Activated CD4-positive, alpha-beta T cell treated with anti-CD3 and anti-CD28 coated beads, Interleukin-2, amount 10 ng/mL, durations not matched to agents 7 days and 5 days (primary cell): ENCODE results near the gene KLF8. TPM values are rescaled to one million over a fixed set of nuclear protein-coding genes. Genes with fewer than 3 reads are reported as not detected.
A peak's percentile ranks its signal among the peaks of the same experiment; 100 is the strongest.
"Not testable (repeated sequence)": the region's sequence is repeated elsewhere in the genome, so short reads cannot be mapped to it uniquely, and the experiment has no call there.

Experiments
- CTCF ChIA-PET: fragments of 350-600 bp; sonication (Branson Sonifier 250); formaldehyde crosslinking; loops from one replicate; lab custom pipeline; 2021; ENCODE audit warnings: antibody characterized with exemption; lab: Charles Lee
- POLR2A ChIA-PET: fragments of 350-600 bp; sonication (Branson Sonifier 250); formaldehyde crosslinking; loops from one replicate; lab custom pipeline; 2021; ENCODE audit warnings: antibody characterized with exemption; lab: Charles Lee
- DNase-seq: peaks from one replicate; pipeline ENCODE4 v3.0.0-alpha.2; 2020
- H3K27ac Mint-ChIP-seq: one replicate; pipeline ENCODE4 v1.8.0; 2021; ENCODE audit warnings: mild to moderate bottlenecking, moderate library complexity, mixed read lengths
- H3K27me3 Mint-ChIP-seq: one replicate; pipeline ENCODE4 v1.8.0; 2021; ENCODE audit warnings: mixed read lengths
- H3K36me3 Mint-ChIP-seq: one replicate; pipeline ENCODE4 v1.8.0; 2021; ENCODE audit warnings: low read depth, mixed read lengths
- H3K4me1 Mint-ChIP-seq: one replicate; pipeline ENCODE4 v1.8.0; 2021; ENCODE audit warnings: mixed read lengths
- H3K4me3 Mint-ChIP-seq: one replicate; pipeline ENCODE4 v1.8.0; 2021; ENCODE audit warnings: mild to moderate bottlenecking, moderate library complexity, mixed read lengths
- H3K9me3 Mint-ChIP-seq: one replicate; pipeline ENCODE4 v1.8.0; 2021; ENCODE audit warnings: mixed read lengths
- total RNA-seq, 2 experiments: library from RNA; stranded (reverse); gene quantifications; one replicate each; pipeline ENCODE4 v1.2.3, GENCODE V29; 2021

Gene KLF8
- 10 to 100 TPM; 12.8 to 15.2 TPM for total RNA-seq

GRCh38 chrX:56232221-56233082 lies at the start of gene KLF8:
Gene KLF8, plus strand, starts transcription at chrX:56232356. Its CDS starts 979 bp downstream, at chrX:56233335.
- peak within 1 kb of the TSS; percentile 81 for H3K4me3 Mint-ChIP-seq
- CTCF ChIA-PET: interaction anchor here (0.6 to 1.5 kb wide), 4 partner anchors 14 to 324 kb away, joined by 3 to 8 read pairs (median 5); no protein-coding TSS in a partner anchor
- H3K36me3 Mint-ChIP-seq: peaks cover 6% of the 10 kb centered on the region
- POLR2A ChIA-PET: no interaction called here
- H3K27ac Mint-ChIP-seq: peak within 1 kb of the TSS; percentile 89
- DNase-seq: peak; percentile 54
- peaks cover 4% of the 10 kb centered on the region for H3K27me3 Mint-ChIP-seq
- no peaks in the 10 kb centered on the region for H3K9me3 Mint-ChIP-seq
- H3K4me1 Mint-ChIP-seq: peaks cover 49% of the 10 kb centered on the region

GRCh38 chrX:56206945-56207344 lies 25.2 kb upstream of the KLF8 start:
- H3K4me1 Mint-ChIP-seq, H3K27me3 Mint-ChIP-seq, H3K4me3 Mint-ChIP-seq, CTCF ChIA-PET, H3K9me3 Mint-ChIP-seq, H3K36me3 Mint-ChIP-seq, H3K27ac Mint-ChIP-seq, DNase-seq, POLR2A ChIA-PET: not testable (repeated sequence)

GRCh38 chrX:56211701-56212100 lies 20.5 kb upstream of the KLF8 start:
- H3K36me3 Mint-ChIP-seq: no peaks in the 10 kb centered on the region
- H3K4me3 Mint-ChIP-seq: no peak overlapping the region
- H3K27me3 Mint-ChIP-seq: no peaks in the 10 kb centered on the region
- no peaks in the 10 kb centered on the region for H3K4me1 Mint-ChIP-seq
- no peaks in the 10 kb centered on the region for H3K9me3 Mint-ChIP-seq
- CTCF ChIA-PET: no interaction called here
- H3K27ac Mint-ChIP-seq: no peak overlapping the region
- POLR2A ChIA-PET: no interaction called here
- DNase-seq: no peak

GRCh38 chrX:56216332-56216731 lies 15.8 kb upstream of the KLF8 start:
- ChIA-PET POLR2A (no interaction called here), CTCF (no interaction called here)
- no peaks in the 10 kb centered on the region for H3K4me1 Mint-ChIP-seq
- no peak overlapping the region for H3K4me3 Mint-ChIP-seq
- H3K9me3 Mint-ChIP-seq: no peaks in the 10 kb centered on the region
- H3K36me3 Mint-ChIP-seq: no peaks in the 10 kb centered on the region
- no peak for DNase-seq
- no peaks in the 10 kb centered on the region for H3K27me3 Mint-ChIP-seq
- no peak overlapping the region for H3K27ac Mint-ChIP-seq

- DNase-seq: peak; percentile 7
- H3K27ac Mint-ChIP-seq: no peak overlapping the region
- POLR2A ChIA-PET: no interaction called here
- no peaks in the 10 kb centered on the region for H3K27me3 Mint-ChIP-seq
- H3K36me3 Mint-ChIP-seq: no peaks in the 10 kb centered on the region
- H3K9me3 Mint-ChIP-seq: no peaks in the 10 kb centered on the region
- H3K4me1 Mint-ChIP-seq: no peaks in the 10 kb centered on the region
- CTCF ChIA-PET: interaction anchor here (0.5 kb wide), 1 partner anchor 1699 kb away, joined by 3 read pairs; no protein-coding TSS in a partner anchor
- no peak overlapping the region for H3K4me3 Mint-ChIP-seq
Observed at GRCh38 chrX:56219700-56220099, 12.5 kb upstream of the KLF8 start.

GRCh38 chrX:56221101-56221500 lies 11.1 kb upstream of the KLF8 start:
- Mint-ChIP-seq H3K4me3 (no peak overlapping the region), H3K4me1 (no peaks in the 10 kb centered on the region), H3K27me3 (no peaks in the 10 kb centered on the region), H3K9me3 (no peaks in the 10 kb centered on the region), H3K36me3 (no peaks in the 10 kb centered on the region), H3K27ac (no peak overlapping the region)
- DNase-seq: no peak
- ChIA-PET CTCF (no interaction called here), POLR2A (no interaction called here)

- ChIA-PET CTCF (no interaction called here), POLR2A (no interaction called here)
- Mint-ChIP-seq H3K4me1 (peaks cover 5% of the 10 kb centered on the region), H3K9me3 (no peaks in the 10 kb centered on the region), H3K27ac (no peak overlapping the region), H3K36me3 (no peaks in the 10 kb centered on the region), H3K27me3 (no peaks in the 10 kb centered on the region), H3K4me3 (no peak overlapping the region)
- no peak for DNase-seq
Observed at GRCh38 chrX:56222473-56223000, 9.6 kb upstream of the KLF8 start.

GRCh38 chrX:56226980-56227379 lies 5.2 kb upstream of the KLF8 start:
- Mint-ChIP-seq H3K9me3 (no peaks in the 10 kb centered on the region), H3K27ac (no peak overlapping the region), H3K4me1 (peaks cover 23% of the 10 kb centered on the region), H3K4me3 (no peak overlapping the region), H3K27me3 (peaks cover 4% of the 10 kb centered on the region), H3K36me3 (no peaks in the 10 kb centered on the region)
- ChIA-PET CTCF (interaction anchor here (0.8 kb wide), 1 partner anchor 21 kb away, joined by 5 read pairs; no protein-coding TSS in a partner anchor), POLR2A (no interaction called here)
- DNase-seq: no peak

- ChIA-PET POLR2A (no interaction called here), CTCF (interaction anchor here (1.0 kb wide), 1 partner anchor 9 kb away, joined by 3 read pairs; no protein-coding TSS in a partner anchor)
- H3K4me3 Mint-ChIP-seq: no peak overlapping the region
- no peaks in the 10 kb centered on the region for H3K9me3 Mint-ChIP-seq
- no peak for DNase-seq
- no peaks in the 10 kb centered on the region for H3K36me3 Mint-ChIP-seq
- H3K27ac Mint-ChIP-seq: no peak overlapping the region
- H3K27me3 Mint-ChIP-seq: peaks cover 4% of the 10 kb centered on the region
- H3K4me1 Mint-ChIP-seq: peaks cover 39% of the 10 kb centered on the region
Observed at GRCh38 chrX:56228914-56229313, 3.2 kb upstream of the KLF8 start.

- peaks cover 6% of the 10 kb centered on the region for H3K36me3 Mint-ChIP-seq
- ChIA-PET CTCF (no interaction called here), POLR2A (no interaction called here)
- DNase-seq: no peak
- peaks cover 52% of the 10 kb centered on the region for H3K4me1 Mint-ChIP-seq
- peak overlapping the region; percentile 52 for H3K4me3 Mint-ChIP-seq
- H3K27me3 Mint-ChIP-seq: peaks cover 4% of the 10 kb centered on the region
- peak overlapping the region; percentile 41 for H3K27ac Mint-ChIP-seq
- no peaks in the 10 kb centered on the region for H3K9me3 Mint-ChIP-seq
Observed at GRCh38 chrX:56231537-56232090, 542 bp upstream of the KLF8 start.

GRCh38 chrX:56233100-56233499 lies 944 bp downstream of the KLF8 start:
- ChIA-PET POLR2A (no interaction called here), CTCF (interaction anchor here (0.6 to 1.5 kb wide), 6 partner anchors 14 to 874 kb away, joined by 3 to 8 read pairs (median 4); no protein-coding TSS in a partner anchor)
- Mint-ChIP-seq H3K4me3 (peak overlapping the region; percentile 81), H3K27me3 (peaks cover 4% of the 10 kb centered on the region), H3K36me3 (peaks cover 6% of the 10 kb centered on the region), H3K9me3 (no peaks in the 10 kb centered on the region), H3K27ac (peak overlapping the region; percentile 89), H3K4me1 (peaks cover 49% of the 10 kb centered on the region)
- DNase-seq: no peak

GRCh38 chrX:56233682-56234081 lies 1.5 kb downstream of the KLF8 start:
- peaks cover 4% of the 10 kb centered on the region for H3K27me3 Mint-ChIP-seq
- peaks cover 47% of the 10 kb centered on the region for H3K4me1 Mint-ChIP-seq
- peak overlapping the region; percentile 81 for H3K4me3 Mint-ChIP-seq
- peaks cover 6% of the 10 kb centered on the region for H3K36me3 Mint-ChIP-seq
- peak; percentile 25 for DNase-seq
- POLR2A ChIA-PET: no interaction called here
- no peaks in the 10 kb centered on the region for H3K9me3 Mint-ChIP-seq
- CTCF ChIA-PET: interaction anchor here (0.6 to 1.5 kb wide), 5 partner anchors 13 to 874 kb away, joined by 3 to 8 read pairs (median 3); no protein-coding TSS in a partner anchor
- H3K27ac Mint-ChIP-seq: no peak overlapping the region

- peaks cover 4% of the 10 kb centered on the region for H3K36me3 Mint-ChIP-seq
- no peaks in the 10 kb centered on the region for H3K9me3 Mint-ChIP-seq
- no peak overlapping the region for H3K4me3 Mint-ChIP-seq
- DNase-seq: peak; percentile 59
- H3K4me1 Mint-ChIP-seq: peaks cover 13% of the 10 kb centered on the region
- H3K27me3 Mint-ChIP-seq: no peaks in the 10 kb centered on the region
- H3K27ac Mint-ChIP-seq: no peak overlapping the region
- ChIA-PET POLR2A (interaction anchor here (0.6 kb wide), 1 partner anchor 318 kb away, joined by 5 read pairs; no protein-coding TSS in a partner anchor), CTCF (interaction anchor here (1.1 to 2.3 kb wide), 4 partner anchors 9 to 21 kb away, joined by 3 to 8 read pairs (median 6); no protein-coding TSS in a partner anchor)
Observed at GRCh38 chrX:56248492-56248891, 16.3 kb downstream of the KLF8 start.
